ENCODE data around the gene KLHL24.
"Not testable (repeated sequence)": the region's sequence is repeated elsewhere in the genome, so short reads cannot be mapped to it uniquely, and the experiment has no call there.

The KLHL24 gene, protein sequence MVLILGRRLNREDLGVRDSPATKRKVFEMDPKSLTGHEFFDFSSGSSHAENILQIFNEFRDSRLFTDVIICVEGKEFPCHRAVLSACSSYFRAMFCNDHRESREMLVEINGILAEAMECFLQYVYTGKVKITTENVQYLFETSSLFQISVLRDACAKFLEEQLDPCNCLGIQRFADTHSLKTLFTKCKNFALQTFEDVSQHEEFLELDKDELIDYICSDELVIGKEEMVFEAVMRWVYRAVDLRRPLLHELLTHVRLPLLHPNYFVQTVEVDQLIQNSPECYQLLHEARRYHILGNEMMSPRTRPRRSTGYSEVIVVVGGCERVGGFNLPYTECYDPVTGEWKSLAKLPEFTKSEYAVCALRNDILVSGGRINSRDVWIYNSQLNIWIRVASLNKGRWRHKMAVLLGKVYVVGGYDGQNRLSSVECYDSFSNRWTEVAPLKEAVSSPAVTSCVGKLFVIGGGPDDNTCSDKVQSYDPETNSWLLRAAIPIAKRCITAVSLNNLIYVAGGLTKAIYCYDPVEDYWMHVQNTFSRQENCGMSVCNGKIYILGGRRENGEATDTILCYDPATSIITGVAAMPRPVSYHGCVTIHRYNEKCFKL

DNA sequence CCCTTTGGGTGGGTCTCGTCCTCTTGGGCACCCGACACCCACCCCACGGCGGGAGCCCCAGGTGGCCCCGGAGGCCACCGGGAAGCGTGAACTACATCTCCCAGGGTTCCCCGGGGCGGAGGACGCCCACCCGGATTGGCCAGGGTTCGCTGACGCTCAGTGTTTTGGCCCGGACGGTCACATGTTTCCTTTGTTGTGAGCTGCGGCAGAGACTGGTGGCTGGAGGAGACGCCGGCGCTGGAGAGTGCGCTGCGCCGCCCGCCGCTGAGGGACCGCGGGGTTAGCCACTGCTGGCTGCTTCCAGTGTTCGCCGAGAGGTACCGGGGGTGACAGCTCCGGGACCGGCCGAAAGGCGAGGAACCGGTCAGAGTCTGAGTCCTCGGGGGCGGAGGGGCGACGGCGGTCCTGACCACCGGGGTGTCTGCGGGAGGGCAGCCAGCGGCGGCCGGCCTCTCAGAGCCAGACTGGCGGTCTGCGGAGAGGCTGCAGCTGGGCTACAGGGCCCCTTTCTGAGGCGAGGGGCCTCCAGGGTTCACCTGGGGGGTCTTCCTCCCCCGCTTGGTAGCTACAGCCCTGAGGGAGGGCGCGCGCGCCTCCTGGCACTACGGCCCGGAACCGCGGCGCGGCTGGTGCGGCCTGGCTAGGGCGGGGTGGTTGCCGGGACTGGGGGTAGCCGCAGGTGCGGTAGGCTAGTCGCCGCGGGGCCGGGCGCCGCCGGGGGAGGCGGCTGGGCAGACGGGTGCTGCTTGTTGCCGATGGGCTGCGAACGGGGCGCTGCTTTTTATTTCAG lies at the start of gene KLHL24:
Gene KLHL24, plus strand, starts transcription at position 193 of the 790 bp plus-strand sequence. CDS start 14,734 bp downstream, outside the sequence.
- DNase-seq (ENCODE audit: low read depth in 1 of 2, low spot score in 1 of 2) = peak; percentile 79 to 81

DNA sequence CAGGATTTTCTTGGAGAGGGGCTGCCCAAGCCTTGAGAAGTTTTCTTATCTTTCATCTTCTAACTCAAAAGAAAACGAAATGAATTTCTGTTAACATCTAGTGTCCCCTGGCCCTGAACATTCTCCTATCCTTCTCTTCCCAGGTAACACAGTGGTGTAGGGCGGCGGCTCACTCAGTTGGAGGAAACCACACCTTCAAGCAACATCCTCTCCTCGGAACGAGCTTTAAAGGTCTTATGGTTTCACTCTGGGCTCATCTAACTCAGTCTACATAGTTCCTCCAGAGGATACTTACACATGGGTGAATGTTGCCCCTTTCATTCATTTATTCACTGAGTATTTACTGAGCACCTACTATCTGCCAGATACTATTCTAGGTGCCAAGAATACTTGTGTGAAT lies 48.9 kb upstream of the KLHL24 start:
- no peak for DNase-seq (ENCODE audit: low read depth in 1 of 2, low spot score in 1 of 2)

DNA sequence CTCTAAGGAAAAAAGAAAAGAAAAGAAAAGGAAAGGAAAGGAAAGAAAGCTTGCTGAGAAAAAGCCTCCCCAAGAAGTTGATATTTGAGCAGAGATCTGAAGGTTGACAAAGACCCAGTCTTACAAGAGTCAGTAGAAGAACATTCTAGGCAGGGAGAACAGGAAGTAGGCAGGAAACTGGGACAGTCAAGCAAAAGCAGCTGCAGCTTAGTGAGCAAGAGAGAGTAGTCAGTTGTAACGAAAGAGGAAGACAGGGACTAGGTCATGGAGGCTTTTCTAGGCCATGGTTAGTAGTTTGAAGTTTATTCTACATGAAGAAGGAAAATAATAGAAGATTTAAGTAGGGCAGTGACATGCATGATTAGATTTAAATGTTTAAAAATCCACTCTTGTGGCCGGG lies 48.1 kb upstream of the KLHL24 start:
- DNase-seq (ENCODE audit: low read depth in 1 of 2, low spot score in 1 of 2) = no peak

DNA sequence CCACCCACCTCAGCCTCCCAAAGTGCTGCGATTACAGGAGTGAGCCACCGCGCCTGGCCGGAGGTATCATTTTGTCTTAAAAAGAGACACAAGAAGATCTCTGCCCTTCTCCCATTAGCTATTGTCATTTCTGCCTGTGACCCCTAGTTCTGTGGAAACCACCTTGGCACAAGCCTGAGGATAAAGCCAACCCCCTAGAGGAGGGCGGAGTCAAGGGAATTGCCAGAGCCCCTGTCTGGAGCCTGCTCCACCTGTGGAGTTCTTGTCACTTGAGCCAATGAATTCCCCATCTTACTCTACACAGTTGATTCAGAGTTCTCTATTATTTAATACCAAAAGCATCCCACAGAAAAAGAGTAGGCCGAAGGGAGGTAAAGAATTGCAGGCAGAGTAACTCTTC lies 45.0 kb upstream of the KLHL24 start:
- no peak for DNase-seq (ENCODE audit: low read depth in 1 of 2, low spot score in 1 of 2)

DNA sequence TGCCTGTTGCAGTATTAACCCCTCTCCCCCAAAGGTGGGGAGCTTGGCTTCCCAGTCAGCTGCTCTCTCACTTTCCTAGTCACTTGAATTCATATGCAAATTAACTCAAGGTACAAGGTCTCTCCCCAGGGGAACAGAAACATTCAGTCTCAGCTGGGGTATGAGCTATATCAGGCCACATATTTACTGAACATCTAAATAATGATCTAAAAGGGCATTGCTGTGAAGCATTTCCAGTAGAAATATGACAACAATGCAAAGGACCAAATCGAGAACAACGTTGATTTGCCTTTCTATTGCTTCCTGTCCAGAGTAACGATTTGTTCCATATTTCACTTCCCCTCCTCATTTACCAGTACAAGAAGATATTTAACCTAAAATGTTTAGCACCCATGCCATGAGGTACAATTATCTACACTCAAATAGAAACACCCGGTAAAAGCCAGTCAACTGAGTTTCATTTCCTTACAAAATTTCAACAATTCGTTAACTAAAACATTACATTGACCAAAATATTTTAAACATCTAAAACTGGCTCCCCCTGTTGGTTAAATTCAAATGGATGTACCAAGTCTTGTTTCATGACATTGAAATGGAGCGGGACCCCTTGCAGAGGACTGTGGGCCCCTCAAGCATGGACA lies 43.4 kb upstream of the KLHL24 start:
- no peak for DNase-seq (ENCODE audit: low read depth in 1 of 2, low spot score in 1 of 2)

DNA sequence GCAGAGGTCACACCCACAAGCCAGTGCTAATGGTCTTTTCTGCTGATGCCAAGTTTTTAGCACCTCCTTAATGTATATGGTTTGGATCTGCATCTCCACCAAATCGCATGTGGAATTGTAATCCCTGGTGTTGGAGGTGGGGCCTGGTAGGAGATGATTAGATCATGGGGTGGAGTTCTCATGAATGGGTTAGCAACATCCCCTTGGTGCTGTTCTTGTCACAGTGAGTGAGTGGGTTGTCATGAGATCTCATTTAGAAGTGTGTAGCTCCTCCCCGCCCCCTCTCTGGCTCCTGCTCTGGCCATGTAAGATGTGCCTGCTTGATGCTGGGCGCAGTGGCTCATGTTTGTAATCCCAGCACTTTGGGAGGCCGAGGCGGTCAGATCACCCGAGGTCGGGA lies 42.6 kb upstream of the KLHL24 start:
- no peak for DNase-seq (ENCODE audit: low read depth in 1 of 2, low spot score in 1 of 2)

DNA sequence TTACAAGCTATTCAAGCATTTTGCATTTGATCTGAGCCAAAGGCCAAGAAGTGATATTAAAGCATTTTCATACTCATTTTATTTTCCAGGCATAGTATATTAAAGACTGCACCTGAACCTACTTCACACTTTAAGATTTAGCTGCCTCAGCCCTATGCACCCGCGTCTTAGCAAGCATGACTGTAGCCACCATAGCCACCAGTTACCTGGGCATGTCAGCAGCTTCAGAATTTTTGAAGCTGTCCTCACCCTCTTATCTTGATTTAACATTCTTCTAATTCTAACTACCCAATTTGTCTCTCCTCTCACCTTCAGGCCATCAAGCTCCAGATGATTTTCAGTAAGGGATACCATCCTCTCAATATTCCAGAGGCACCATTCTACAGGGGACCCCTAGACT lies 40.8 kb upstream of the KLHL24 start:
- DNase-seq (ENCODE audit: low read depth in 1 of 2, low spot score in 1 of 2) = no peak

DNA sequence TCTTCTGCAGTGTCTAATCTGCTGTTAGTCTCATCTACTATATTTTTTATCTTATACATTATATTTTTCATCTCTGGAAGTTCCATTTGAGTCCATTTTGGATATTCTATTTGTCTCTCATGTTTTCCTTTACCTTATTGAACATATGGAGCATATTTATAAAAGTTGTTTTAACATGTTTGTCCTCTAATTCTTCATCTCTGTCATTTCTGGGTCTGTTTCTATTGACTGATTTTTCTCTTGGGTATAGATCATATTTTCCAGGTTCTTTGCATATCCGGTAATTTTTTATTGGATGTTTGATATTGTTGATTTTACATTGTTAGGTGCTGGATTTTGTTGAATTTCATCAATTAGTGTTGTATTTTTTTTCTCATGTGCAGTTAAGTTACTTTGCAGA lies 37.5 kb upstream of the KLHL24 start:
- DNase-seq (ENCODE audit: low read depth in 1 of 2, low spot score in 1 of 2) = no peak

DNA sequence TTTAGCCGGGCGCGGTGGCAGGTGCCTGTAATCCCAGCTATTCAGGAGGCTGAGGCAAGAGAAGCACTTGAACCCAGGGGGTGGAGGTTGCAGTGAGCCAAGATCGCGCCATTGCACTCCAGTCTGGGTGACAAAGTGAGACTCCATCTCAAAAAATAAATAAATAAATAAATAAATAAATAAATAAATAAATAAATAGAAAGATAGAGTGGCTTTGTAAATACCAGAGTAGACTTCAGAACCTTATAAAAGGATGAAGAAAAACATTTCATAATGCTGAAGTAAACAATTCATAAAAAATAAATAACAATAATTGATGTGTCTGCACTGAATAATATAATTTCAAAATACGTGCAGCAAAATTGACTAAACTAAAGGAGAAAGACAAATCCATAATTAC lies 24.1 kb upstream of the KLHL24 start:
- not testable (repeated sequence) for DNase-seq (ENCODE audit: low read depth in 1 of 2, low spot score in 1 of 2)

DNA sequence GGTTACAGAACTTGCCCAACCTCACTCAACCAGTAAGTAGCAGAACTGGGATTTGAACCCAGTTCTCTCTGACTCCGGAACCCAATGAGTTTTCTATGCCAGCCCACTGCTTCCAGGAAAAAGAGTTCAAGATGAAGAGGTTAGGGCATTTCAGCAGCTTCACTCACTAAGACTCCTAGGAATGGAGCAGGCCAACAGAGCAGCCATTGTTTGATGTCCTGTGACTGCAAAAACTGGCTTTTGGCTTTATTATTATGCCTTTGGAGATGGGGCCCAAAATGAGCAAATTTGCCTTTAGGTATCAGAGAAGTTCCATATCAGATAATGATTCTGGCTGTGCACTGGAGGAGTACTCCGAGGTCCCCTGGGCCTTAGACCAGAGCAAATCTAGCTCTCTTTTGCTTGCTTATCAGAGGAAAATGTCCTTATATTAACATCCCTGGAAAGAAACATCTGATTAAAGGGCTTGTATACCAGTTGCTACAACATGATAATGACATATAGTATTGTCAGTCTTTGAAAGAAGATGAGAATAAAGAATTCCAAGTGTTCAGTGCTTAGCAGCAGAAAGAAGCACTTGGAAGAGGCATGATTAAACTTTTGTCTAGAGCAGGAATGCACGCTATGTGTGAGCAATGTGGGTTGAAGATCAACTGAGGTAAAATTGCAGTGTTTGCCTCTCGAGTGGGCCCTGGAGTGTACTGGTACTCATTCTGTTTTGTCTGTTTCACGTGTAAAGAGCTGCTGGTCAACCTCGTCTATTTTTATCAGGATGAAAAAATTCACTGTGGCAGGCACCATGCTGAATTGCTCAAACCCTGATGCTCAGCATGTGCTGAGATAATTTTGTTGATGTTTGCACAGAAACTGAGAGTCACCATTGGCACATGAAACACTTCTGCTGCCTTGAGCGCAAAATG lies 21.8 kb upstream of the KLHL24 start:
- DNase-seq (ENCODE audit: low read depth in 1 of 2, low spot score in 1 of 2) = no peak

DNA sequence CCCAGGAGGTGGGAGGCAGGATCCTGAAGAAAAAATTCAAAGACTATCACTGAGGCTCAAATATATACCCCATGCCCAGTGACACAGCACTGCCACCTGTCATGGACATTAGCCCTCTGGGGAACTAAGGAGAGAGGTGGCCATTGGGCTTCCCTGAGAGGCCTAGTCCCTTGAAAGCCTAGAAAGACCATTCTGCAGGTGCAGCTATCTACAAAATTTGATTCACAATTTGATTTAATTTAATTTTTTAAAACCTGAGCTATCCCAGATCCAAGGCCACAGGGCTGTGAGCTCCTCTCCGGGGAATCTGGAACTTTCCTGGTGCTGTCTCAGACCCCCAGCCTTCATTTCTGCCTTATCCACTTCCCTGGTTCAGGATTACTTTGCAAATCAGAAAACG lies 16.9 kb upstream of the KLHL24 start:
- no peak for DNase-seq (ENCODE audit: low read depth in 1 of 2, low spot score in 1 of 2)

DNA sequence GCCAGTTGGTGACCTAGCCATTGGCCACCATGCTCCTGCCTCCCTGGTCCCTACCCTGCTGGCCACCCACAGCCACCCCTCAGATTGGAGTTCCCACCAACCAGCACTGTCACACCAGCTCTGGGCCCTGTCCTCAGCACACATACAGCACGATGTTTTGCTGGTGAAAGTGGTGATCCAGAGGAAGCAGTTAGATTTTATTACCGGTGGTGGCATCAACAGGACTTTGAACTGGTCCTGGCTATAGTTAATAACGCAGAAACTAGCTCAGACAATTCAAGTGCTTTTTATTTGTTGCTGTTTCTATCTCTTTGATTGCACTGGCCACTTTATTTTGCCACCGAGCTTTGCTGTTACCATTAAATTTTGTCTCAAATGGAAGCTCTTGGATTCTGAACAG lies 16.4 kb upstream of the KLHL24 start:
- no peak for DNase-seq (ENCODE audit: low read depth in 1 of 2, low spot score in 1 of 2)

DNA sequence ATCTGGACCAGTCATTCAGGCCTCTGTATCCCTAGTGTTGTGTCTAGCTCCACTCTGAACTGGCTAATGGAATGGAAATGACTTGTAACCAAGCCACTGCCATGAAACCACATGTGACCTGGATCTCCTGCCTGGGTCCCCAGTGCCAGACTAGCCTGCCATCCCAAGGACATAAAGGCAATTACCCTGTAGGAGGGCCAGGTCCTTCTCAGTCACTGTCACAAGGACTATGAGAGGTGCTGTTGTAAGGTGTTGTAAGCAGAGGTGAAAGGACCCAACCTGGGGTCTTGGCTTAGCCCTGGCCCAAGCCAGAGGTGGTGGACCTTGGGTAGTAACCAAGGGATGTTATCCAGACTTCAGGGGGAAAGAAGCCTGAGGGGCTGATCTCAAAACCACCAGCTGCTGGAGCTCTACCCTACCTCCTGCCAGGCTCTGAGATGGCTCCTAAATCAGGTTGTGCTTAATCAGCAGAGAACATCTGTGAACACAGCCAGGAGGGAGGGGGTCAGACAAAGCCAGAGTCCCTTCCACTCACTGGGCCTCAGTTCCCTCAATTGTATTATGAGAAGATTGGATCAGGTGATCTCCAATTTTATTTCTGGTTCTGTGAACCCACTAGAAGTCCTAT lies 15.7 kb upstream of the KLHL24 start:
- DNase-seq (ENCODE audit: low read depth in 1 of 2, low spot score in 1 of 2) = no peak

DNA sequence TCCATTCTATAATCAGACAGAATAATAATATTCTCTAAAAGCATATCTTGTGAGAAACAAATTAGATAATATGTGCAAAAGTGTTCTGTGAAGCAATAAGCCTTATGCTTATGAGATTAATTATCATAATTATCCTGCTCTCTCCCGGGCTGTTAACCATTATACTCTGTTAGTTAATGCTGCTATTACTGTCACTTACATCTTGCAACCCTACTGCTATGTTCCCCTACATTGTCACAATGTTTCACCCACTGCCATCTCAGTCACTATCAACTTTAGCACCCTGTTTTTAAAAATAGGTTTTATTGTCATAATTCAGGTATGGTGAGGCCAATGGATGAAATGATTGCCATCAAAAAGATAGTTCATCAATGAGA lies 15.2 kb upstream of the KLHL24 start:
- DNase-seq (ENCODE audit: low read depth in 1 of 2, low spot score in 1 of 2) = no peak

DNA sequence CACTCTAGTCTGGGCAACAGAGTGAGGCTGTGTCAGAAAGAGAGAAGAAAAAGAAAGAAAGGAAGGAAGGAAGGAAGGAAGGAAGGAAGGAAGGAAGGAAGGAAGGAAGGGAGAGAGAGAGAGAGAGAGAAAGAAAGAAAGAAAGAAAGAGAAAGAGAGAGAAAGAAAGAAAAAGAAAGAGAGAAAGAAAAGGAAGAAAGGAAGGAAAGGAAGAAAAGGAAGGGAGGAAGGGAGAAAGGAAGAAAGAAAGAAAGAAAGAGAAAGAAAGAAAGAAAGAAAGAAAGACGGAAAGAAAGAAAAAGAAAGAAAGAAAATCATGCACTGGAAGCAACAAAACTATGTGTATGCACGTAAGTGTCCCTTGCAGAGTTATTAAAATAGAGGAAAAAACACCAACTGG lies 12.9 kb upstream of the KLHL24 start:
- DNase-seq (ENCODE audit: low read depth in 1 of 2, low spot score in 1 of 2) = not testable (repeated sequence)

DNA sequence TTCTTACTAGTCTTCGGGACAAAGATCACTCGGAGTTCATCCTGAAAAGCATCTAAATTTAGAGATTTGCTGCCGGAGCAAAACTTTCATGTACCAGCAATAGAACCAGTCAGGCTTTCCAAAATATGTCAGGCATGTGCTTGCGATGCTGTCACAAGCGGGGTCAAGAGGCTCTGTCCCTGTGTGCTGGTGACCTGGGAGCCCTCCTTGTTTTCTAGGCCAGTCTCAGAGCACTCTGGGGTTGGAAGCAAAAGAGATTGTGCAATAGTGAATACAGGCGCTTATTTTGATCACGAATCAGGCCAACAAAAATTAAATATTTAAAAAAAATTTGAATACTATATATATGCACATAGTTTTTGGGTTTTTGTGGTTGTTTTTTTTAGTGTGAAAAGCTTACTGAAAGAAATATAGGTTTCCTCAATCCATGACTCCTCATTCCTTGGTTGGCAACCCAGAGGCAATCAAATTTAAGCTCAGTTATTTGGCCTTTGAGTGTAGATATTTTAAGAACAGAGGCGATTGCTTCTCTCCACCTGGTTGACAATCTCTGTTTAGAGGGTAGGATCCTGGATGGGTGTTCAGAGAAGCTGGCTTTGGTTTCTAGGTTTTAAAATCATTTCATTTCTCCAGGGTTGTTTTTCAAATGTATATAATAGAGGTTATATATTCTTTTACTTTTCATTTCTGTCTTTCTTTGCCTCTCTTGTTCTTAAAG lies 8.4 kb upstream of the KLHL24 start:
- DNase-seq (ENCODE audit: low read depth in 1 of 2, low spot score in 1 of 2) = no peak

DNA sequence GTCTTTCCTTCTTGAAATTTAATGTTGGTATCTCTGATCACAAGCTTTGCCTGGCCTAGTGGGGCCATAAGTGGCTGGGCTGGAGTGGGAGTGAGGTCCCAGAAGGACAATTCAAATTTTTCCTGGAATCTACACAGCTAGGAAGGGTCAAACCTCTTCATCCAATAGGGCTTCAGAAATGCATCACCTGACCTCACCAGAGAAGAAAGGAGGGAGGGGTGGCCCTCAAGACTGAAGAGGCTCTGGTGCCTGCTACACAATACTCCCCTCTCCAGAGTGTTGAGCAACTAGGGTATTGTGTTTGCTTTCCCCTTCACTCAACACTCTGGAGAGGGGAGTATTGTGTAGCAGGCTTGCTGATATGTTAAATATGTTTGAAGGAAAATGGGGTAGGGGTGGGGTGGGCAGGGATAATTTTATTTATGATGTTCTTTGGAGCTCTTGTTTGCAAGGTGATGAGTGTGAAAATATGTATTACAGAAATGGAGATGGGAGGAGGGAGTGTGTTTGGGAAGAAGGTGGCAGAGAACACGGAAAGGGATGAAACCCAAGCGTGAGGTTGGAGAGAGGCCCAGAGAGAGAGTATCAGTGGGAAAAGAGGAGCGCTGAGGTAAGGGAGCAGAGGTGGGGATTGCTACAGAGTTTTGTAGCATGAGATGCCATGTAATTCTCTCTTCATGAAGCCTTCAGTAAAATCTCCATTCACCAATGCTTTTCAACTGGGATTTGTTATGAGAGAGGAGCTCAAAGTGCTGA lies 5.7 kb upstream of the KLHL24 start:
- no peak for DNase-seq (ENCODE audit: low read depth in 1 of 2, low spot score in 1 of 2)

DNA sequence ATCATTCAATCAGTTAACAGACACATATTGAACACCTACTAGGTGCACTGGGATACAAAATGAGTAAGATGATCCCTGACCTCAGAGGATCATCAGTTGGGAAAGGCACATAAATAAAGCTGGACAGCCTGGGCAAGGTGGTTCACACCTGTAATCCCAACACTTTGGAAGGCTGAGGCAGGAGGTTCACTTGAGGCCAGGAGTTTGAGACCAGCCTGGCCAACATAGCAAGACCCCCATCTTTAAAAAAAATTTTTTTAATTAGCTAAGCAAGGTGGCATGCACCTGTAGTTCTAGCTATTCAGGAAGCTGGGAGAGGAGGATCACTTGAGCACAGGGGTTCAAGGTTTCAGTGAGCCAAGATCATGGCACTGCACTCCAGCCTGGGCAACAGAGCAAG lies 3.7 kb upstream of the KLHL24 start:
- no peak for DNase-seq (ENCODE audit: low read depth in 1 of 2, low spot score in 1 of 2)

DNA sequence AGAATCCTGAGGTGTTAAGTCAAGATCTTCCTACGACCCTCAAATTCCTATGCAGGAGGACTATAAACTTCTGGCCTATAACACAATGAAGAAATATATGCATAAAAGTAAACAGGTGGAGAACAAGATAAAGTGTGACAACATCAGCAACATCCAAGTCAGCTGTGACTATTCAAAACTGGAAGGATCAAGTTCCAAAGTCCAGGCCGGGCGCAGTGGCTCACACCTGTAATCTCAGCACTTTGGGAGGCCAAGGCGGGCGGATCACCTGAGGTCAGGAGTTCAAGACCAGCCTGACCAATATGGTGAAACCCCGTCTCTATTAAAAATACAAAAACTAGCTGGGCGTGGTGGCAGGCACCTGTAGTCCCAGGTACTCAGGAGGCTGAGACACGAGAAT lies 2.7 kb upstream of the KLHL24 start:
- not testable (repeated sequence) for DNase-seq (ENCODE audit: low read depth in 1 of 2, low spot score in 1 of 2)

Data from activated T-helper 1 cell treated with anti-CD3 and anti-CD28 coated beads, Interleukin-2, amount 50 U/mL, for 16 hours (primary cell).